Measurements from ENCODE around the gene RNF11. TPM values are rescaled to one million over a fixed set of nuclear protein-coding genes. Genes with fewer than 3 reads are reported as not detected.

Gene RNF11
- total RNA-seq, 1 experiment from 2014 or later: 82.1 TPM

DNA sequence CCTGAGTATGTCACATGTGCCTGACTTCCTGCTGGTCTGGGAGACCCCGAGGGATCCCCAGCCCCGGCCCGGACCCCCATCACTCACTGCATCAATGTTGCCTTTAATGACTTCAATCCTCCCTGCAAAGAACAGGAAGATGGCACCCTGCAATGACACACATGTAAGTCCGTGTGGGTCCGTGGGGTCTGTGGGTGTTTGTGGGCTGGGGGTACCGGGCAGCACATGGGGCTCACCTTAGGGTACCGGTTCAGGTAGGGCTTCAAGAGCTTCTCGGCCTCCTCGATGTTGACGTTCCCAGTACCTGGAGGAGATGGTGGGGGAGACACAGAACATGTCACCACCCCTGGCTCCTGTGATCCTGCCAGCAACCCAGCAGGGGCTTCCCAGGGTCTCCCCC lies 66.2 kb downstream of the RNF11 start:
- Mint-ChIP-seq H3K36me3 (ENCODE audit: insufficient read depth, unreplicated experiment) (peaks cover 5% of the 10 kb centered on the region), H3K4me3 (ENCODE audit: low read depth, unreplicated experiment) (no peak overlapping the region), H3K4me1 (ENCODE audit: low read depth, unreplicated experiment) (peaks cover 38% of the 10 kb centered on the region), H3K9me3 (ENCODE audit: low read depth, unreplicated experiment) (no peaks in the 10 kb centered on the region), H3K27ac (ENCODE audit: unreplicated experiment) (no peak overlapping the region), H3K27me3 (ENCODE audit: unreplicated experiment) (no peaks in the 10 kb centered on the region)
- CTCF ChIA-PET: interaction anchor here (0.8 kb wide), 1 partner anchor 168 kb away, joined by 8 read pairs; no protein-coding TSS in a partner anchor
- BruUV-seq (replicated peaks): no TSS peak
- intact Hi-C loops (cut with micrococcal nuclease; ENCODE audit: unreplicated experiment): no loop called here
- TF ChIP-seq, protein P1, sequence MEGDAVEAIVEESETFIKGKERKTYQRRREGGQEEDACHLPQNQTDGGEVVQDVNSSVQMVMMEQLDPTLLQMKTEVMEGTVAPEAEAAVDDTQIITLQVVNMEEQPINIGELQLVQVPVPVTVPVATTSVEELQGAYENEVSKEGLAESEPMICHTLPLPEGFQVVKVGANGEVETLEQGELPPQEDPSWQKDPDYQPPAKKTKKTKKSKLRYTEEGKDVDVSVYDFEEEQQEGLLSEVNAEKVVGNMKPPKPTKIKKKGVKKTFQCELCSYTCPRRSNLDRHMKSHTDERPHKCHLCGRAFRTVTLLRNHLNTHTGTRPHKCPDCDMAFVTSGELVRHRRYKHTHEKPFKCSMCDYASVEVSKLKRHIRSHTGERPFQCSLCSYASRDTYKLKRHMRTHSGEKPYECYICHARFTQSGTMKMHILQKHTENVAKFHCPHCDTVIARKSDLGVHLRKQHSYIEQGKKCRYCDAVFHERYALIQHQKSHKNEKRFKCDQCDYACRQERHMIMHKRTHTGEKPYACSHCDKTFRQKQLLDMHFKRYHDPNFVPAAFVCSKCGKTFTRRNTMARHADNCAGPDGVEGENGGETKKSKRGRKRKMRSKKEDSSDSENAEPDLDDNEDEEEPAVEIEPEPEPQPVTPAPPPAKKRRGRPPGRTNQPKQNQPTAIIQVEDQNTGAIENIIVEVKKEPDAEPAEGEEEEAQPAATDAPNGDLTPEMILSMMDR (IDR thresholded peaks at IDR 0.05; ENCODE audit: unreplicated experiment): no peak
- DNase-seq: no peak

DNA sequence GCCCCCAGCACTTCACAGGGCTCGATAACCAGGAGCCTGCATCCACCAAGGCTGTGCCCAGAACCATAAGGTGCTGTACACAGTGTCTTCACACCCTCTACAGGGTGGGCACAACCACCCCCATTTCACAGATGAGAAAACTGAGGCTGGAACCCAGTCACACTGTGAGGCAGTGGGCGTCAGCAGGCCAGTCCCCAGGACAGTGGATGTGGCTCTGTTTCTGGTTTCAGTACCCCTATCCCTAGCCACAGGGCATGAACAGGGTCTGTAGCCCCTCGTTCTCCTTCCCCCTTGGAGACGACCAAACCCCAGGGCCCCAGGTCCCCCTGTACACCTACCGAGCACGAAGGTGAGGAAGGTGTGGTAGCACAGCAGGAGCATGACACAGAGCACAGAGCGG lies 66.7 kb downstream of the RNF11 start:
- CTCF ChIA-PET: interaction anchor here (0.9 kb wide), 1 partner anchor 11 kb away, joined by 3 read pairs; no protein-coding TSS in a partner anchor
- intact Hi-C loops (cut with micrococcal nuclease; ENCODE audit: unreplicated experiment): no loop called here
- Mint-ChIP-seq H3K4me3 (ENCODE audit: low read depth, unreplicated experiment) (no peak overlapping the region), H3K27ac (ENCODE audit: unreplicated experiment) (no peak overlapping the region), H3K27me3 (ENCODE audit: unreplicated experiment) (no peaks in the 10 kb centered on the region), H3K9me3 (ENCODE audit: low read depth, unreplicated experiment) (no peaks in the 10 kb centered on the region), H3K4me1 (ENCODE audit: low read depth, unreplicated experiment) (peaks cover 35% of the 10 kb centered on the region), H3K36me3 (ENCODE audit: insufficient read depth, unreplicated experiment) (peaks cover 5% of the 10 kb centered on the region)
- TF ChIP-seq, protein P1 (IDR thresholded peaks at IDR 0.05; ENCODE audit: unreplicated experiment): no peak
- no TSS peak for BruUV-seq (replicated peaks)
- no peak for DNase-seq

DNA sequence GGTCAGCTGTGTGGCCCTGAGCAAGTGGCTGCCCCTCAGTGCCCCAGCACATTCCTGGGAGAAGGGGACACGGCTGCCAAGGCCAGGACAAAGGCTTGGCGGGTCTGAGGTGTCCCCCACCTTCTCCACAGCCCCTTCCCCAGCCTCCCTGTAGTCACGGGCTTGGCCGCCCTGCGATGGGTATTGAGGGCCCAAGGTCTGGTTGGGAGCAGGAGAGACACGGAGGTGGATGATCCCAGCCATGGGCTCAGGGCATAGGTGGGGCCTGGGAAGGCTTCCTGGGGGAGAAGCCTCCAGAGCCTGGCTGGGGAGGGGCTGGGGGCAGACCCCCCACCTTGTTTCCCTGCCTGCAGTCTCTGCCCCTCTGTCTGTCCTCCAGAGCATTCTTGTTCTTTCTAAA lies 67.2 kb downstream of the RNF11 start:
- no peak for DNase-seq
- Mint-ChIP-seq H3K4me3 (ENCODE audit: low read depth, unreplicated experiment) (no peak overlapping the region), H3K4me1 (ENCODE audit: low read depth, unreplicated experiment) (peaks cover 29% of the 10 kb centered on the region), H3K27ac (ENCODE audit: unreplicated experiment) (no peak overlapping the region), H3K36me3 (ENCODE audit: insufficient read depth, unreplicated experiment) (peaks cover 5% of the 10 kb centered on the region), H3K9me3 (ENCODE audit: low read depth, unreplicated experiment) (no peaks in the 10 kb centered on the region), H3K27me3 (ENCODE audit: unreplicated experiment) (no peaks in the 10 kb centered on the region)
- BruUV-seq (replicated peaks): no TSS peak
- intact Hi-C loops (cut with micrococcal nuclease; ENCODE audit: unreplicated experiment): no loop called here
- CTCF ChIA-PET: interaction anchor here (0.6 to 0.9 kb wide), 2 partner anchors 10 to 35 kb away, joined by 3 to 4 read pairs; no protein-coding TSS in a partner anchor
- TF ChIP-seq, protein P1 (IDR thresholded peaks at IDR 0.05; ENCODE audit: unreplicated experiment): no peak

DNA sequence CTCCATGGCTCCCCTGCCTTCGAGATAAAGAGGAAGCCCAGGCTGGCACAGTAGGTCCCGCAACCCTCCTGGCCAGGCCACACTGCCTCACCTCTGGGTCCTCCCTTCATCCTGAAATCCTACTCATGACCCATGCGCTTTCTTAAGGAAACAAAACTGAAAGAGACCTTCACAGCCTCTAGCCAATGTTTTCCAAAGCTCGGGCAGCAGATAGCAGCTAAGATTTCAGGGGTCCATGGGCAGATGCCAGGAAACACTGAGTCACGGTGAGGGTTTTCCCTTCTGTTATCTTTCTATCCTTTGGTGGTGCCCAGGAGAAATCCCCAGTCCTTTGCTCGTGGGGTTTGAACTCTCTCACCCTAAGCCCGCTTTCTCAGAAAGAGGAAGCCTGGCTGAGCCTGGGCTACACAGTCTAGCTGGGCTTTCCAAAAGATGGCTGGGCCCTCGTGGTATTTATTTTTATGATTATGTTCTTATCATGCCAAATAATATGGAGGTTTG lies 67.7 kb downstream of the RNF11 start:
- TF ChIP-seq, protein P1 (IDR thresholded peaks at IDR 0.05; ENCODE audit: unreplicated experiment): no peak
- Mint-ChIP-seq H3K27ac (ENCODE audit: unreplicated experiment) (no peak overlapping the region), H3K27me3 (ENCODE audit: unreplicated experiment) (no peaks in the 10 kb centered on the region), H3K9me3 (ENCODE audit: low read depth, unreplicated experiment) (no peaks in the 10 kb centered on the region), H3K4me3 (ENCODE audit: low read depth, unreplicated experiment) (no peak overlapping the region), H3K4me1 (ENCODE audit: low read depth, unreplicated experiment) (peaks cover 25% of the 10 kb centered on the region), H3K36me3 (ENCODE audit: insufficient read depth, unreplicated experiment) (peaks cover 1% of the 10 kb centered on the region)
- DNase-seq: no peak
- intact Hi-C loops (cut with micrococcal nuclease; ENCODE audit: unreplicated experiment): no loop called here
- CTCF ChIA-PET: interaction anchor here (0.6 kb wide), 1 partner anchor 35 kb away, joined by 4 read pairs; no protein-coding TSS in a partner anchor
- no TSS peak for BruUV-seq (replicated peaks)
